HUES48 (cell line): ENCODE measurements around the gene PACRG.

Source experiments
- H3K27ac ChIP-seq: one replicate; pipeline ENCODE4 v1.7.0; 2013; ENCODE audit warnings: low read depth, low read length, inconsistent platforms
- H3K27me3 ChIP-seq: 2 replicates; pipeline ENCODE4 v1.6.1; 2013; ENCODE audit warnings: mild to moderate bottlenecking, low read length; ENCODE audit not compliant: control insufficient read depth, insufficient read depth
- H3K36me3 ChIP-seq: 2 replicates; pipeline ENCODE4 v1.6.1; 2013; ENCODE audit warnings: low read length; ENCODE audit not compliant: control insufficient read depth, insufficient read depth
- H3K4me1 ChIP-seq: 2 replicates; pipeline ENCODE4 v1.6.1; 2013; ENCODE audit warnings: mild to moderate bottlenecking, low read length; ENCODE audit not compliant: control insufficient read depth, insufficient read depth
- H3K4me3 ChIP-seq: 2 replicates; pipeline ENCODE4 v1.5.1; 2013; ENCODE audit warnings: mild to moderate bottlenecking, low read depth, low read length
- H3K9ac ChIP-seq: 2 replicates; pipeline ENCODE4 v1.6.1; 2013; ENCODE audit warnings: mild to moderate bottlenecking, low read depth, low read length, moderate library complexity
- H3K9me3 ChIP-seq: 2 replicates; pipeline ENCODE4 v1.6.1; 2013; ENCODE audit warnings: low read length; ENCODE audit not compliant: control insufficient read depth, insufficient read depth

The PACRG gene

DNA sequence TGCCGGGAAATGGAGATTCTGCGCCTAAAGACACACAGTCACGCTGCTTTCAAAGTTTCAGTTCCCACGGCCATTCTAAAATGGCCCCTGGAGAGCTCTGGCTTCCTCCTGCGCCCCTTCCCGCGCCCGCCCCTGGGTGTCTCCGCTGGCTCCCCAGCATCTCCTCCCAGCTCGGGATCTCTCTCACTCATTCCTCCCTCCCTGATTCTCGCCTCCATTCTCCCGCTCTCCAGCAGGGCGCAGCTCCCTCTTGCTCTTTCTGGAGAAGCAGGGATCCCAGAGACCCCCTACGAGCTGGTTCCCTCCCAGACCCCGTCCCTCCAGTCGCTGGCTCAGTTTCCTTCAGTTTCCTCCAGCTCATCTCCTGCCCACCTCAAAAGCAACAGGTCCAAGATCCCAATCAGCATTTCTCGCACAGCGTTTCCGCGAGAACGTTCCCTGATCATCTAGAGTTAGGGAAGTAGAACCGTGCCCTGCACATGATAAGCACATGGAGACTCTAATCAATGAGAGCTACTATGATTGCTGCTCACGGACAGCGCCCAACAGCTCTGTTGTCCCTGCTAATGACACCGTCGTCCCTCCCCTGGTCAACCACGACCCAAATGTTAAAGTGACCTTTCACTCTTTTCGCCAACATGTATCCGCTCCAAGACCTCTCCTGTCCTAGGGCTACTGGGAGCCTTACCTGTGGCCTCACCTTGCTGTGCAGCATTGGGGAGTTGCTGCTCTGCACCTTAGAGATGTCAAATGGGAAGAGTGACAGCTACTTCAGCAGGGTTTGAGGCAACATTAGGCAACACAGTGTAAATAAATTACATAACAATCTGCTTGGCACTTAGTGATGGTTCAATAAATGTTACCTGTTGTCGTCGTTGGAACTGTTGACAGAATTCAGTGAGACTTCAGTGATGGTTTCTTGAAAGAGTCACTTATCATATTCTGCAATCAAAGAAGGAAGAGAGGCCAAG, 468.2 kb downstream of the PACRG start:
- Histone ChIP-seq H3K4me1 (no peaks in the 10 kb centered on the region), H3K9ac (no peak overlapping the region), H3K4me3 (no peak overlapping the region), H3K36me3 (no peaks in the 10 kb centered on the region), H3K27ac (no peak overlapping the region), H3K9me3 (no peaks in the 10 kb centered on the region), H3K27me3 (no peaks in the 10 kb centered on the region)

- Histone ChIP-seq H3K4me3 (no peak overlapping the region), H3K9me3 (no peaks in the 10 kb centered on the region), H3K4me1 (no peaks in the 10 kb centered on the region), H3K36me3 (no peaks in the 10 kb centered on the region), H3K9ac (no peak overlapping the region), H3K27ac (no peak overlapping the region), H3K27me3 (no peaks in the 10 kb centered on the region)
These were observed 470.1 kb downstream of the PACRG start for GRCh38 chr6:163197839-163198238.

GRCh38 chr6:163198396-163198795, 470.6 kb downstream of the PACRG start:
- Histone ChIP-seq H3K36me3 (no peaks in the 10 kb centered on the region), H3K27ac (no peak overlapping the region), H3K27me3 (no peaks in the 10 kb centered on the region), H3K9ac (no peak overlapping the region), H3K4me3 (no peak overlapping the region), H3K9me3 (no peaks in the 10 kb centered on the region), H3K4me1 (no peaks in the 10 kb centered on the region)

DNA sequence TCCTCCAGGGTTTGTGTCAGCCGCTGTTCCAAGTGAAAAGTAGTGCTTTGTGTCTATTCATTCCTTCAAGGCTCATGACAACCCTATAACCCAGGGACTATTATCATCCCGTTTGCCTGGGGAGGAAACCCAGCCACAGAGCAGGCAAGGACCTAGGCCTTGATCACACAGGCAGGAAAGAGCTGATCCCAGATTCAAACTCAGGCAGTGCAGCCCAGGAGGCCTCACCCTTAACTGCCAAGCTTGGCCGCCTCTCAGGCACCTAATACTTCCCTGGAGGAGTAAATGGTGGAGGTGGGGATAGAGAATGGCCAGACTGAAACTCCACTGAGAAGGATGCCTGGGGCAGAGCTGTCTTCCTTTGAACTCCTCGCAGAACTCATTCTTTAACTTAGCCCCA, 471.6 kb downstream of the PACRG start:
- H3K4me3 ChIP-seq: no peak overlapping the region
- no peaks in the 10 kb centered on the region for H3K36me3 ChIP-seq
- H3K4me1 ChIP-seq: no peaks in the 10 kb centered on the region
- H3K27me3 ChIP-seq: no peaks in the 10 kb centered on the region
- H3K9ac ChIP-seq: no peak overlapping the region
- H3K27ac ChIP-seq: no peak overlapping the region
- H3K9me3 ChIP-seq: no peaks in the 10 kb centered on the region

GRCh38 chr6:163200289-163200688, 472.5 kb downstream of the PACRG start:
- H3K4me3 ChIP-seq: no peak overlapping the region
- no peak overlapping the region for H3K27ac ChIP-seq
- H3K27me3 ChIP-seq: no peaks in the 10 kb centered on the region
- no peaks in the 10 kb centered on the region for H3K9me3 ChIP-seq
- H3K9ac ChIP-seq: no peak overlapping the region
- no peaks in the 10 kb centered on the region for H3K4me1 ChIP-seq
- no peaks in the 10 kb centered on the region for H3K36me3 ChIP-seq

- Histone ChIP-seq H3K9me3 (no peaks in the 10 kb centered on the region), H3K9ac (no peak overlapping the region), H3K4me3 (no peak overlapping the region), H3K36me3 (no peaks in the 10 kb centered on the region), H3K27ac (no peak overlapping the region), H3K27me3 (no peaks in the 10 kb centered on the region), H3K4me1 (no peaks in the 10 kb centered on the region)
These were observed 472.9 kb downstream of the PACRG start for GRCh38 chr6:163200694-163201093.

- Histone ChIP-seq H3K4me3 (no peak overlapping the region), H3K36me3 (no peaks in the 10 kb centered on the region), H3K27me3 (no peaks in the 10 kb centered on the region), H3K9me3 (no peaks in the 10 kb centered on the region; the same call in 1 of the 2 replicates), H3K27ac (no peak overlapping the region), H3K4me1 (no peaks in the 10 kb centered on the region), H3K9ac (no peak overlapping the region)
These were observed 474.1 kb downstream of the PACRG start for GRCh38 chr6:163201855-163202254.

DNA sequence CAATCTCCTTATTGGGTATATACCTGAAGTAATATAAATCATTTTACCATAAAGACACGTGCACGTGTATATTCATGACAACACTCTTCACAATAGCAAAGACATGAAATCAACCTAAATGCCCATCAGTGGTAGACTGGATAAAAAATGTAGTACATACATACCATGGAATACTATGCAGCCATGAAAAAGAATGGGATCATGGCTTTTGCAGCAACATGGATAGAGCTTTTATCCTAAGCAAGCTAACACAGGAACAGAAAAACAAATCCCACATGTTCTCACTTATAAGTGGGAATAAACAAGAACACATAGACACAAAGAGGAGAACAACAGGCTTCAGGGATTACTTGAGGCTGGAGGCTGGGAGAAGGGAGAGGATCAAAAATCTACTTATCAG, 478.4 kb downstream of the PACRG start:
- H3K9me3 ChIP-seq: no peaks in the 10 kb centered on the region; the same call in 1 of the 2 replicates
- H3K27me3 ChIP-seq: no peaks in the 10 kb centered on the region
- H3K27ac ChIP-seq: no peak overlapping the region
- H3K9ac ChIP-seq: no peak overlapping the region
- no peaks in the 10 kb centered on the region for H3K36me3 ChIP-seq
- no peaks in the 10 kb centered on the region for H3K4me1 ChIP-seq
- H3K4me3 ChIP-seq: no peak overlapping the region

DNA sequence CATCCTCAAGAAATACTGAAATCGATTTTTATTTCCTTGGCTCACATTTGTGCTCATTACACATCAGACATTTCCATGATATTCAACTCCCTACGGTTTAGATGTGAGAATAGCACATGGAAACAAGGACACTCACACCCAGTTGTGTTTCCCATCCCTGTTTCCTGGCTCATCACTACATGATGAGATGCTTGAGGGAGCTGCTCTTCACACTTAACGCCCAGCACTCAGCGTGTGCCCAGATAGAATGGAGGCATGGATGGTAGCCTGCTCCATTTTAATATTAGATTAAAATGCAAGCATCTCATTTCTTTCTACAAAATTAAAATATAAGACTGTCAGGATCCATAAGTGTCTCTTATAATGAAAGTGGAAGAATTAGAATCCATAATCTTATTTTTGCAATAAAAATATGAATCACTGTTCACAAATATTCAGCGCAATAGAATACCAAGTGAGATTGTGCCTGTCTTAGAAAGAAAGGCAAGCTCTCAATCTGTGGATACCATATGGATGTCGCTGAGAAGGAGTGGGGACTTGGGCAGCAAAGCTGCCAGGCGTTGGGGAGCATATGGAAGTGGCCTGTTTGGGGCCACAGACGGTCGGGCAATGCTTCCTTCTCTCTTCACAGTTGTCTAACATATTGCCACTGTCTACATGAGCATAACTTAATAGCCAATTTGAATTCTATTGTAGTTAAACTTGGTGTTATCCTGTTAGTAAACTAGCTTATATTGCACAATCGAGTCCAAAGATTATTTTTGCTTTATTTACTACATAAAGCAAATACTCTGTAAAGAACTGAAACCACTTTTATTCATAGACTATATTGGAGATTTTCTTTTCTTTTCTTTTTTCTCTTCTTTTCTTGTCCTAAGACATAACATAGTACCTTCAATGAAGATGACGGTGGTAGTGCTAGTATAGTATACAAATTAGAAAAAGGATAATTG, 479.9 kb downstream of the PACRG start:
- H3K4me3 ChIP-seq: no peak overlapping the region
- no peak overlapping the region for H3K9ac ChIP-seq
- H3K4me1 ChIP-seq: no peaks in the 10 kb centered on the region
- no peaks in the 10 kb centered on the region for H3K27me3 ChIP-seq
- no peaks in the 10 kb centered on the region for H3K36me3 ChIP-seq
- peaks cover 10% of the 10 kb centered on the region for H3K9me3 ChIP-seq
- H3K27ac ChIP-seq: no peak overlapping the region

DNA sequence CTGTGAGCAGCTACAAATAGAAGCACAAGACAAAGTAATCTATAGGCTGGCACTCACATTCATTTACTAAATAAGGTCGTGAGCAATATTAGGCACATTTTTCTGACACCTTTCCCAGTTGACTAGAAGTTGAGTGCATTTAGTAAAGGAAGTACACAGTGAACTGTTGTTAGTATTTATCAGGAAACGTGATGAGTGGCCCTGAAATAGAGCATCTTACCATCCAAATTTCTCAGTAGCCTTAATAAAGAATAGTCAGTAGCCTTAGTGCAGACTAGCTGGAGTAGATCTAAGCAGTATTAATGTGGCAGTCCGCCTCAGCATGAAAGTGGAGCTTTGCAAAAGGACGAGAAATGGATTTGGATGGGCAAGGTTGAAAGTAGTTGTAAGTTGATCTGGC, 481.2 kb downstream of the PACRG start:
- H3K9me3 ChIP-seq: peaks cover 10% of the 10 kb centered on the region
- no peaks in the 10 kb centered on the region for H3K4me1 ChIP-seq
- H3K36me3 ChIP-seq: no peaks in the 10 kb centered on the region
- no peak overlapping the region for H3K27ac ChIP-seq
- no peaks in the 10 kb centered on the region for H3K27me3 ChIP-seq
- no peak overlapping the region for H3K9ac ChIP-seq
- H3K4me3 ChIP-seq: no peak overlapping the region

DNA sequence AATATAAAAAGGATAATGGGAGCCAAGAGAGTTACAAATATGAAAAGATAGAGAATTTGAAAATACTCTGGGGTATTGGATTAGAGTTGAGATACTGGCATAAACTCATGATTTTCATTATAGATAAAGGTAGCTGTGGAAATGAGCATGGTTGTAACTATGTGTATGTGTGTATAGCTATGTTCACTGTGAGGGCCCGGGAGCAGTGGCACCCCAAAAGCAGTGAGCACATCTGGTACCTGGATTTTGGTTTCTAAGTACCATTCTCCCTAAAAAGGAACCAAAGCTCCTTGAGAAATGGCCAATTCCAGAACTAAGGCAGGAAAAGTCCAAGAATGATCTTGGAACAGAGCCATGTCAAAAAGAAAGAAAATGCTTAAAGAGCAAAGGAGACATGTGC, 484.3 kb downstream of the PACRG start:
- Histone ChIP-seq H3K9ac (no peak overlapping the region), H3K4me3 (no peak overlapping the region), H3K9me3 (peaks cover 10% of the 10 kb centered on the region), H3K36me3 (no peaks in the 10 kb centered on the region), H3K27me3 (no peaks in the 10 kb centered on the region), H3K4me1 (no peaks in the 10 kb centered on the region), H3K27ac (no peak overlapping the region)
